Upper lobe of right lung (tissue), 1 donor: ENCODE measurements around the gene ALDH4A1. TPM values are rescaled to one million over a fixed set of nuclear protein-coding genes. Genes with fewer than 3 reads are reported as not detected.

ENCODE experiments used
- ATAC-seq: fragments of 200-7000 bp; cut with Tn5 transposase; one replicate; pipeline ENCODE4 v1.9.1; 2020; ENCODE audit warnings: mild to moderate bottlenecking, moderate library complexity
- DNase-seq: peaks from one replicate; pipeline ENCODE4 v3.0.0-alpha.2; 2020
- H3K27ac ChIP-seq: fragments of 200-600 bp; one replicate; pipeline ENCODE4 v1.8.0; 2022
- H3K27me3 ChIP-seq: fragments of 200-600 bp; one replicate; pipeline ENCODE4 v1.8.0; 2022; ENCODE audit warnings: mild to moderate bottlenecking
- H3K36me3 ChIP-seq: fragments of 200-600 bp; one replicate; pipeline ENCODE4 v1.8.0; 2022
- H3K4me1 ChIP-seq: fragments of 200-600 bp; one replicate; pipeline ENCODE4 v1.8.0; 2022
- H3K4me3 ChIP-seq: fragments of 200-600 bp; one replicate; pipeline ENCODE4 v1.8.0; 2022; ENCODE audit warnings: mild to moderate bottlenecking
- H3K9me3 ChIP-seq: fragments of 200-600 bp; one replicate; pipeline ENCODE4 v1.8.0; 2022
- intact Hi-C: fragments of 100-400 bp; cut with DNase I; formaldehyde crosslinking; loops from one replicate; pipeline ENCODE4 v1.11.0; 2022
- total RNA-seq: library from RNA; stranded (reverse); fragmentation: NEBNext Ultra II Directional; extraction: Animal tissue kit (Norgen Biotek cat#: 25700); gene quantifications from one replicate; pipeline ENCODE4 v1.2.1, GENCODE V29; 2021
- TF ChIP-seq, protein P1 (sequence below): fragments of 200-600 bp; IDR thresholded peaks from one replicate; pipeline ENCODE4 v1.8.0; 2022; ENCODE audit warnings: antibody characterized with exemption
- donor health status: DM: no; HTN: yes; CAD: no; lungs with severe emphysema.

Gene ALDH4A1
- total RNA-seq, 1 donor from 2014 or later: 11.8 TPM

DNA sequence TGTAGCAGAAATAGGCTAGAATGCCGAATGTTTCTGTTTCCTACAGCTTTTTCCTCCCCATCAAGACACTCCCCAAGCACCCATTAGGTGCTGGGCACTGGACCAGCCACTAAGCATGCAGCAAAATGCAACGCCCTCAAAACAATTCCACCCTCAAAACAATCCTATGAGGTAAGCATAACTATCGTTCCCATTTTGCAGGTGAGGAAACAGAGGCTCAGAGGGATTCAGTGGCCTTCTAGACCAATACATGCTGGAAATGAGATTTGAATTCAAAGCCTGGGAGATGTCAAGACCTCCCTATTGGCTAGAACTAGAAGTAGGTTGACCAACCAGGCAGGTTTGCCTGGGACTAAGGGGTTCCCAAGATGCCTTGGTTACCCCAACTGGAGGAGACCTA, 10.2 kb upstream of the ALDH4A1 start:
- no peaks in the 10 kb centered on the region for H3K27me3 ChIP-seq
- peaks cover 39% of the 10 kb centered on the region for H3K36me3 ChIP-seq
- TF ChIP-seq, protein P1, sequence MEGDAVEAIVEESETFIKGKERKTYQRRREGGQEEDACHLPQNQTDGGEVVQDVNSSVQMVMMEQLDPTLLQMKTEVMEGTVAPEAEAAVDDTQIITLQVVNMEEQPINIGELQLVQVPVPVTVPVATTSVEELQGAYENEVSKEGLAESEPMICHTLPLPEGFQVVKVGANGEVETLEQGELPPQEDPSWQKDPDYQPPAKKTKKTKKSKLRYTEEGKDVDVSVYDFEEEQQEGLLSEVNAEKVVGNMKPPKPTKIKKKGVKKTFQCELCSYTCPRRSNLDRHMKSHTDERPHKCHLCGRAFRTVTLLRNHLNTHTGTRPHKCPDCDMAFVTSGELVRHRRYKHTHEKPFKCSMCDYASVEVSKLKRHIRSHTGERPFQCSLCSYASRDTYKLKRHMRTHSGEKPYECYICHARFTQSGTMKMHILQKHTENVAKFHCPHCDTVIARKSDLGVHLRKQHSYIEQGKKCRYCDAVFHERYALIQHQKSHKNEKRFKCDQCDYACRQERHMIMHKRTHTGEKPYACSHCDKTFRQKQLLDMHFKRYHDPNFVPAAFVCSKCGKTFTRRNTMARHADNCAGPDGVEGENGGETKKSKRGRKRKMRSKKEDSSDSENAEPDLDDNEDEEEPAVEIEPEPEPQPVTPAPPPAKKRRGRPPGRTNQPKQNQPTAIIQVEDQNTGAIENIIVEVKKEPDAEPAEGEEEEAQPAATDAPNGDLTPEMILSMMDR: no peak
- H3K27ac ChIP-seq: peak overlapping the region; percentile 79
- DNase-seq: no peak
- peaks cover 26% of the 10 kb centered on the region for H3K4me1 ChIP-seq
- intact Hi-C loops: loop anchor here (10.0 kb wide), 1 partner anchor 62 kb away; no protein-coding TSS in a partner anchor
- ATAC-seq: no peak
- no peak overlapping the region for H3K4me3 ChIP-seq
- H3K9me3 ChIP-seq: no peaks in the 10 kb centered on the region

DNA sequence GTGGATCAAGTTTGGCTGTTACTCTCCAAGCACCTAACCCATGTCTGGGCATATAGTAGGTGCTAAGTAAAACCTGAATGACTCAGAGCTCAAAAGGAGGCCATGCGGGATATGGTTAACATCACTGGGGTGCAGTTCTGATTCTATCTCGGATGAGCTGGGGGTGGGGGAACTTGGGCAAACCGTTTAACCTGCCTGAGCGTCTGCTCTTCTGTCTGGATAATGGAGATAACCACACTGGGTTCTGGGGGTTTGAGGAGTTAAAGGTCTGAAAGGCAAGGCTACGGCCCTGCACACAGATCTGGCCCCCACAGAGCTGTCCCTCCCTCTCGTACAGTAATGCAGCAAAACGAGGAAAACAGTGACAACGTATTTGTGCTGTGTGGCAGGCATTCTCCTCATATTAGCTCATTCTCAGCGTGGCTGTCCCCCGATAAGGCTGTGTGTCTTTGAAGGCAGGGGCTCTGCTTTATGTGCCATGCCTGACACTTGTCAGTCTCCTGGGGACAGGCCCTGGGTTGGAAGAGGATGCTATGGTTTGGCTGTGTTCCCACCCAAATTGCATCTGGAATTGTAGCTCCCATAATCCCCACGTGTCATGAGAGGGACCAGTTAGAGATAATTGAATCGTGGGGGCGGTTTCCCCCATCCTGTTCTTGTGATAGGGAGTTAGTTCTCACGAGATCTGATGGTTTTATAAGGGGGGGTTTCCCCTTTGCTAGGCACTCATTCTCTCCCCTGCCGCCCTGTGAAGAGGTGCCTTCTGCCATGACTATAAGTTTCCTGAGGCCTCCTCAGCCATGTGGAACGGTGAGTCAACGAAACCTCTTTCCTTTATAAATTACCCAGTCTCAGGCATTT, 6.8 kb upstream of the ALDH4A1 start:
- Histone ChIP-seq H3K4me1 (peaks cover 38% of the 10 kb centered on the region), H3K27ac (peak overlapping the region; percentile 63), H3K36me3 (peaks cover 39% of the 10 kb centered on the region), H3K4me3 (no peak overlapping the region), H3K9me3 (no peaks in the 10 kb centered on the region), H3K27me3 (no peaks in the 10 kb centered on the region)
- intact Hi-C loops: loop anchor here (10.0 kb wide), 1 partner anchor 176 kb away; no protein-coding TSS in a partner anchor
- ATAC-seq: no peak
- DNase-seq: no peak
- TF ChIP-seq, protein P1: no peak

DNA sequence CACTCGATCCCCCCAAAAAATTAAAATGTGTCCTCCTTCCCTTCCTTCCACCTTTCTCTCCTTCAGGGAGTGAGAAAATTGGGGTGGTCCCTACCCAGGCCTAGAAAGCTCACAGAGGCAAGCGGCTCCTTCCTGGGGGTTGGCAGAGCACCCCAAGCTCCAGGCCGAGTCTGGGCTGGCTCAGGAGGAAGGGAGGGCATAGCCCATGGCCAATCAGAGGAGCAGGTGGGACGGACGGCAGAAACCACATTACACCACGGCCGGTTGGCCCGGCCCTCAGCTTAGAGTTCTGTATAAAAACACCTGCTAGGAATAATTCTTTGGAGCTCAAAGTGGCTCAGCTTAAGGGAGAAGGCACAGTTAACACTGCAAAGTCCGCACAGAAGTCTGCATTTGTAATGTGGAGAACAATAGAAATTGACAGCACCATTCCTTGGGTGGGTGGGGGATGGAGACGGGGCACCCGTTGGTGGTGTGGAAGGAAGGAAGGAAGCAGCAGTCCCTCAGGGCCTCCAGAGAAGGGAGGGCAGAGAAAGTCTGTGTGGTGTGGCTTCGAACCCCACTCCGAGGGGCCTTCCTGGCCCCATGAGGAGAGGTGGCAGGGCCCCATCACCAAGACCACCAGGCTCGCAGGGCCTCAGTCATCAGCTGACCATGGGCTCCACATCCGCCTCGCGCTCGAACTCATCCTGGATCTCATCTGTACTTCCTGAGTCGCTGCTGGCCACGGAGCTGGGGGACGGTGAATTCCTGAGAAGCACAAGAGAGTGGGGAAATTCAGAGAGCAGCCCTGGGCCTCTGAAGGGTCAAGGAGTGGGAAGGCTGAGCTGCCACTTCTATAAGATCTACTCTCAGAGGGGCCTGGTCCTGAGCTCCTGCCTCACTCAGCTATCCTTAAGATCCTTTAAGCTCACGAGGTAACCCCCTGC, 5.8 kb upstream of the ALDH4A1 start:
- intact Hi-C loops: loop anchor here (10.0 kb wide), 1 partner anchor 177 kb away; no protein-coding TSS in a partner anchor
- Histone ChIP-seq H3K27ac (peak overlapping the region; percentile 63), H3K27me3 (no peaks in the 10 kb centered on the region), H3K36me3 (peaks cover 39% of the 10 kb centered on the region), H3K4me1 (peaks cover 36% of the 10 kb centered on the region), H3K9me3 (no peaks in the 10 kb centered on the region), H3K4me3 (peak overlapping the region; percentile 3)
- TF ChIP-seq, protein P1: no peak
- ATAC-seq: peak; percentile 44
- DNase-seq: no peak

DNA sequence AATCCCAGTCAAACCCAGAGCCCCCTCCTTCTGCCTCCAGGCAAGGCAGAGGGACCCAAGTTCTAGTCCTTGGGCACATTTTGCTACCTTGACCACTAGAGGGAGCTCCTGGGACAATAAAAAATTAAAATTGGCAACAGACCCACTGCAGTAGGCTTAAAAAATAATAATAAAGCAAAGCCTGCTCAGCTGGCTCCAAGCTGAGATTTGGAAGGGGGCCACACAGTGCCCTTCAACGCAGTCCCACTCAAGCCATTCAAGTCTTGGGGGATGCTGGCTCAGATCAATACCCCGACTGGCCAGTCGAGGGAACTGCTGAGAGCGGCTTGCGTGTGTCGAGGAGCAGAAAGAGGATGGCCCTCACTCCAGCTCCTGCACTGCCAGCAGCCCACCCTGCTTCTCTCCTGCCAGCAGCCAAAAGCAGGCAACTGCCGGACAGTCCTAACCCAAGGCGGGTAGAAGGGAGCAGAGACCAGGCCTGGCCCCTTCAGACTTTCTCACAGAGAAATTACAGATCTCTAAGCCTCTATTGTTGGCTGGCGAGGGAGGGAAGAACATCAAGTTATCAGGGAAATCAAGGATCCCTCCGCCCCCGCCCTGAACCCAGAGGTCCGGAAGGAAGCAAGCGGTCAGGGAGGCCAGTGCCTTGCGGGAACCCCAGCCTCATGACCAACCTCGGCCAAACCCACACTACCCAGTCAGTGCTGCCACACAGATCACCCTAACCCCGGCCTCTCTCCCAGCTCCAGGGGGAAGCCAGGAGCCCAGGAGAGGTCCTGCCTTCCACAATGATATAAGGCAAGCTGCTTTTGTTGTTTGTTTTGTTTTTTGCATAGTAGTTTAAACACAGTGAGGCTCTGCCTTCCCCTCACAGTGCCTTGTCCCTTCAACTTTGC, 4.9 kb upstream of the ALDH4A1 start:
- ATAC-seq: peak; percentile 48
- H3K4me3 ChIP-seq: peak overlapping the region; percentile 3
- H3K27me3 ChIP-seq: no peaks in the 10 kb centered on the region
- H3K27ac ChIP-seq: peak overlapping the region; percentile 63
- TF ChIP-seq, protein P1: peak; percentile 90
- peaks cover 33% of the 10 kb centered on the region for H3K4me1 ChIP-seq
- intact Hi-C loops: loop anchor here (10.0 kb wide), 1 partner anchor 178 kb away; no protein-coding TSS in a partner anchor
- DNase-seq: peak; percentile 77
- H3K36me3 ChIP-seq: peaks cover 39% of the 10 kb centered on the region
- H3K9me3 ChIP-seq: no peaks in the 10 kb centered on the region
